HTR-8/SVneo (cell line): ENCODE results near the gene D2HGDH.

ENCODE experiments used
- DNase-seq: peaks from one replicate; pipeline ENCODE4 v3.0.0; 2011; ENCODE audit warnings: low spot score, mixed read lengths; ENCODE audit not compliant: insufficient read length
- FAIRE-seq: peaks from 2 replicates; lab custom pipeline; 2011; peaks lifted over from hg19 to GRCh38; lab: Jason Lieb, UNC

Gene D2HGDH

DNA sequence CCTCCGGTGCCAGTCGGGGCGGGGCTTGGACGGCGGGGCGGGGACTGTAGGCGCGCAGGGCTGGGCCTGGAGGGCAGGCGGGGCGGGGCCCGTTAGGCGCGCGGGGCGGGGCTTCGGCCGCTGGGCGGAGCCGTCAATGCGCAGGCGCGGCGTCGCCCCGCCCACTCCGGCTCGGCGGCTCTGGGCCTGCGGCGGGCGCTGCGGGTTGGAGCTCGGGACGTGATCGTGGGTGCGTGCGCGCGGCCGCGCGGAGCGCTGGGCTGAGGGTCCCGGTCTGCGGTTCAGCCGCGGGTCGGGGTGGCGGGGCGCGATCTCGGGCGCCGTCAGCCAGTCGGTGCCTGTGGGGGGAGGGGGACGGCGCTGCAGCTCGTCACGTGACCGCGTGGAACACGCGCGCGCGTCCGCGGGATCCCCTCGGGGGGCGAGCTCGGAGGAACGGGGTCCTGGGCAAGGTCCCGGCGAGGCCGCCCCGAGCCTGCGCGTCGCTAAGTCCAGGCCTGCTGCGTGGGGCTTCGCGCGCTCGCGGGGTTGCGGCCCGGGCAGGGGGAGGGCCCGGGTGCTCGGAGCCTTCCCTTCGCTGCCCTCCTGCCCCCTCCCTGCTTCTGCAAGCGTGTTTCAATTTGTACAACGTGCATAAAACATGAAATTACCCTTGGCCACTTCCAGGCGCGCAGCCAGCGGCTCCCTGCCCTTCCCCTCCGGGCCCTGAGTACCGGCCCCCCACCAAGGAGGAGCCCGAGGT lies at the start of gene D2HGDH:
TSS of gene D2HGDH (plus strand) at position 164 of the 742 bp plus-strand sequence. CDS start 595 bp downstream, outside the sequence.
- peak; percentile 83 for DNase-seq
- FAIRE-seq, result peak; percentile 95

DNA sequence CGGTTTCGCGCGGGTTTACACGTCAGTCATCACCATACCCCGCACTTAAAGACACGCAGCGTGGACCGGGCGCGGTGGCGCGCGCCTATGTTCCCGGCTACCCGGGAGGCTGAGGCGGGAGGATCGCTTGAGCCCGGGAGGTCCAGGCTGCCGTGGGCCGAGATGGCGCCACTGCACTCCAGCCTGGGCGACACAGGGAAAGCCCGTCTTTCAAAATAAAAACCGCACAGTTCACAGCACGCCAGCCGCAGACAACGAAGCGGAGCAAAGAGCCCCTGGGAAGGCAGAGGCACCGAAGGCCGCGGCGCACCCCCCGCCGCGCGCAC lies 48.1 kb upstream of the D2HGDH start:
- no peak for FAIRE-seq
- DNase-seq, result no peak

GRCh38 chr2:241686650-241687425 lies 47.6 kb upstream of the D2HGDH start, which contains the start of gene DTYMK:
DTYMK (minus strand) TSS chr2:241686815; CDS start chr2:241686783, 32 bp downstream.
- peak; percentile 97 for DNase-seq
- FAIRE-seq, result peak; percentile 28

GRCh38 chr2:241689306-241689705 lies 45.1 kb upstream of the D2HGDH start:
- DNase-seq, result no peak
- FAIRE-seq, result no peak

- DNase-seq (no peak), FAIRE-seq (no peak)
These were observed 44.2 kb upstream of the D2HGDH start for GRCh38 chr2:241690202-241690717.

- no peak for FAIRE-seq
- peak; percentile 29 for DNase-seq
These were observed 42.0 kb upstream of the D2HGDH start for GRCh38 chr2:241692448-241692847.

GRCh38 chr2:241695651-241696050 lies 38.8 kb upstream of the D2HGDH start:
- DNase-seq, result no peak
- no peak for FAIRE-seq

- FAIRE-seq (peak; percentile 81), DNase-seq (no peak)
These were observed 33.4 kb upstream of the D2HGDH start for GRCh38 chr2:241701149-241701398.

DNA sequence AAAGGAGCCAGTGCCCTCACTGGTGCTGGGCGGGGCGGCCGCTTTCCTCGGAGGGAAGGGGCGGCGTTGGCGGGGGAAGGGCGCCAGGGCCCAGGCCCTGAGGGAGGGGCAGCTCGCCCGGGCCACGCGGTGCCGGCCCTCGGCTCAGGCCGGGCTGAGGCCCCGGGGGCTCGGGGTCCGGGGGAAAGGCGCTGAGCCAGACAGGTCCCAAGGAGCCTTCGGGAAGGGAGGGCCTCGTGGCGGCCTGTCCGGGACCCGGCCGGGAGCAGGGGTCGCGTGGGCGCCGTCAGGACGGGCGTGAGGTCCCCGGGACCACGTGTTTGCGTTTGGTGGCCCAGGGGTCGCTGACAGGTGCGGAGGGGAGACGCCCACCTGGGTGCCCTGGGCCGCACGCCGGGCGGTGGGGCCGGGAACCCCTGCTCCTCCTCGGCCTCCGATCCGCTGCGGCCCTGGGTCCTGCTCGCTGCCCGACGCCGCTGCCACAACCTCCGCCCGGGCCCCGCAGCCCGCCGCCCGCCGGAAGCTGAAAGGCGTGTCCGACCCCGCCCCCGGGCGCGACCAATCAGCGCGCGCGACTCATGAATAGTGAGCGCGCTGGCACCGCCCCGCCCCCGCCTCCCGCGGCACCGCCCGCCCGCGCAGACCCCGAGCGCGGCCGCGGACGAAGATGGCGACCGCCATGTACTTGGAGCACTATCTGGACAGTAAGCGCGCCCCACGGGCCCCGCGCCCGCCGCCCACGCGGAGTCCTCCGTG lies 32.9 kb upstream of the D2HGDH start, which contains the start of gene ING5:
TSS of gene ING5 (plus strand) at position 641 of the 756 bp plus-strand sequence. CDS start at position 668, 27 bp downstream.
- DNase-seq (peak; percentile 90), FAIRE-seq (peak; percentile 83)

DNA sequence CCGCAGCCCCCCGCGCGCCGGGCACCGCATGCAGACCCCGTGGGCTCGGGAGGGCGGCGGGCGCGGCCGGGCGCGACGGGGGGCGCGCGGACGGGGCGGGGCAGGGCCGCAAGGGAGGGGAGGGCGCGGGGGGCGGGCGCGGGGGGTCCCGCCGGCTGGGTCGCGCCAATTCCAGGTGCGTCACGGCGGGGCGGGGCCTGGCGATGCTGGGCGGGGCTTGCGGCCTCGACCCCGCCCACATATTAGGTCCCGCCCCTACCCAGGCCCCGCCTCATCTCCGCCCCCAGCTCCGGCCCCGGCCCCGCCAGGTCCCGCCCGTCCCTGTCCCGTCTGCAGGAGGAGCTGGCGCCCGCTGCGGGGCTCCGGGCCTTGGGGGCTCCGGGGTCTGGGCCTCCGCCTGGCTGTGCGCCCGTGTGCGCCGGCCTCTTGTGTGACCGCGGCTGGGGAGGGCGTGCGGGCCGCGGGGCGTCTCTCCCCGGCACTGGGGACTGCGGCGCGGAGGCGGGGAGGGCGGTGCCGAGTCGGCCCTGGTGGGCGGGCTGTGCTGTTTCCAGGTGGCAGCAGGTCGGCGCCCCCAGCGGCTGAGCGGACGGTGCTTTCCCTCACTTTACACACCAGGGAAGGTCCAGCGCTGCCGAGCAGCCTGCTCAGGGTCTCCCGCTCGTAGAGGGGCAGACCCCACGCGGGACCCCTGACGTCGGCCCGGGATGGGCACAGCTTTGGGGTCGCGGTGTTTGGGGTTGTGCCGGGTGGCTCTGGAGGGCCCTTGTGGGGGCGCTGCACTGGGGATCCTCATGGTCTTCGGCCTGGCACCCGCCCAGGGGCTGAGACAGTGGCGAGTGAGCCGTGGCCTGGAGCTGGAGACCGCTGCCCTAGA lies 32.0 kb upstream of the D2HGDH start:
- FAIRE-seq (peak; percentile 13), DNase-seq (peak; percentile 89)

DNA sequence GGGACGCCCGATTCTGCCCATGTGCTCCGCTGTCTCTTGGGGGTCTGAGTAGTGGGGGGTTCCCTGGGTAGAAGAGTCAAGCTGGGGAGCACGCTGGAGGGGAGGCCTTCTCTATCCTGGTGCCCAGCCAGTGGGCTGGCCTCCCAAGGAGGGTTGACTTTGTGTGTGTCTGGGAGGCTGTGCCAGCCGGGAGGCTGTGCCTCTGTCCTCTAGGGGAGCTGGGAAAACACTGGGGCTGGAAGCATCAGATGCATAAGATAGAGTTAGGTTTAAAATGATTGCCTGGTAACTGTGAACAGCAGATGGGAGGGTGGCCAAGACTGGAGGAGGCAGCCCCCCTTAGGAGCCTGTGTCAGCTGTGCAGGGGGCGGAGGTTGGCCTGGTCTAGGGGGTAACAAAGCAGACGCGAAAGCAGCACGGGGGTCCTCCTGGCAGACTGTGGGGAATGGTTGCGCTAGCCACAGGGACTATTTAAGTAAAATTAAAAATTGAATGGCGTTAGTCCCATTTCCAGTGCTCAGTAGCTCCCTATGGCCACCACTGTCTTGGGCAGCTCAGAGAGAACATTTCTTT lies 31.3 kb upstream of the D2HGDH start:
- FAIRE-seq, result no peak

GRCh38 chr2:241706537-241706936 lies 27.9 kb upstream of the D2HGDH start:
- DNase-seq (no peak), FAIRE-seq (no peak)

More for the DNA sequence above, 31.3 kb upstream of the D2HGDH start:
- DNase-seq, result no peak

DNA sequence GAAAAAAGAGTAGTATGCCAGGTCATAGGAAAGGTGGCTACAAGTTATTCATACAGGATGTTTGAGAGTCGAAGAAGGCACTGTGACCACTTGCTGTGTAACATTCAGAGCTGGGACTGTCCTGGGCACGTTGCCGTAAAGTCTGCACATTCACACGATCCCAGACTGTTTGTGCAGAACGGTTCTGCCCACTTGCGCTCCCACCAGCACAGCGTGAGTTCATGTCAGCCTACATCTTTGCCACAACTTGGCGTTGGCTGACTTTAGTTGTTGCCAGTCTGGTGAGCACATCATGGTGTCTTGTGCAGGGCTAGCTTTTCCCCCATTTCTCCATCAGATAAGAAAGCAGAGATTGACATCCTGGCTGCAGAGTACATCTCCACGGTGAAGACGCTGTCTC lies 25.6 kb upstream of the D2HGDH start:
- FAIRE-seq, result no peak
- no peak for DNase-seq

DNA sequence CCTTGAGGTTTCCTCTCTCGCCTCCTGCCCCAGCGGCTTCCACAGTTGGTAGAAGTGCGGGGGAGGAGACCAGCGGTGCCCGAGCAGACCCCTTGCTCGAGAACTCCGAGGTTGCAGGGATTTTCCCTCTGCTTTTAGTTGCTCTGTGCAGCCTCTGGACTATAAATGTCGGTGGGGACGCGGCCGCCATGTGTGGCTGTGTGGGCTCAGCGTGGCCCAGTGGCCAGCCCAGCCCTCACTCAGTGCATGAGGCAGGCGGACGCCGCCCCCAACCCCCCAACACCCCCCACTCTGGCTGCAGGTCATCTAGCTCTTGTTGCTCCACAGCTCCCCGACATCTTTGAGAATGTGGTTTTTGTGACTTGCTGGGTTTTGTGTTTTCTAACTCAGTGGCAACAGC lies 15.3 kb upstream of the D2HGDH start:
- DNase-seq (no peak), FAIRE-seq (no peak)

DNA sequence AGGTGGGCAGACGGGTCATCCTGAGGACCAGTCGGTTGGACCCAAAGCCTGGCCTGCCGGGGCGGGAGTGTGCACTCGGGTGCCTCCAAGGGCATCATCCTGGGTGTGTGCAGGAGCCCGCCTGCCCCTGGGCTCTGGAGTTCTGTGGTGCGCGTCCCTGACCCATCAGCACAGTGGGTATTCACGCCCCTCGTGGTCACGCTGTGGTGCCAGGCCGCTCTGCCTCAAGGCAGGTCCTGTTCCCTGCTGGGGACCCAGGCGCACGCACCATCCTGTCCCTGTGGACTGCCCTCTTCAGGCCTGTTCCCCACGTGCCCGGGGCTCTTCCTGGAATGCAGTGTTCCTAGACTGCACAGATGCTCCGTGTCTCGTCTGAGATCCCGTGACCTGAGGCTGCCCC lies 14.3 kb upstream of the D2HGDH start:
- FAIRE-seq (no peak), DNase-seq (no peak)

DNA sequence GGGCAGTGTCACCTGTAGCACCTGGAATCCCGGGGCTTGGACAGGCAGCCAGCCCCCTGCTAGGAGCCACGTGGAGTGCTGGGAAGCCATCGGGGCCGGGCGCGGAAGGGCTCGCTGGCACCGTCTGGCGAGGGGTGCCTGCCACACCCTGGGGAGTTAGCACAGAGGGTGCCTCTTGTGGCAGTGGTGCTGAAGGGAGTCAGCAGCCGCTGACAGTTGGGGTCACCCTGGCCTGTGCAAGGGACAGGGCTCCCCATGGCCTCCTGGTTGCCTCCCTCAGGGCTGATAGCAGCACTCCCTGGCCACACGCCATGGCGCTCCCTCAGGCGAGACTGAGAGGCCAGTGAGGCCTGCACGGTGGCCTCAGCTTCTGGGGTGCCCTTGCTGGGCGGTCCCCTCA lies 13.9 kb upstream of the D2HGDH start:
- FAIRE-seq (no peak), DNase-seq (no peak)

- no peak for FAIRE-seq
- no peak for DNase-seq
These were observed 12.6 kb upstream of the D2HGDH start for GRCh38 chr2:241721852-241722251.

GRCh38 chr2:241722896-241723454 lies 11.5 kb upstream of the D2HGDH start:
- FAIRE-seq (no peak), DNase-seq (no peak)
